ENCODE results near the gene NDUFA3. TPM values are rescaled to one million over a fixed set of nuclear protein-coding genes. Genes with fewer than 3 reads are reported as not detected.

The NDUFA3 gene
- total RNA-seq (2013; cell fraction: nucleolus; rRNA removed): 9.2 and 15.3 TPM in 2 replicates
- total RNA-seq (2014; rRNA removed) (73.0 and 73.8 TPM in 2 replicates), total RNA-seq (2014; rRNA removed; fragmentation: Illumina TruSeq; extraction: Trizol) (147 and 162 TPM in 2 replicates), total RNA-seq (2021) (131 and 143 TPM in 2 replicates), polyA plus RNA-seq (2011; rRNA removed) (27.1 and 40.0 TPM in 2 replicates), polyA plus RNA-seq (2014; fragmentation: Illumina TruSeq; extraction: Trizol) (33.9 and 102 TPM in 2 replicates), polyA plus RNA-seq (2014; fragmentation: Nextera tagmentation; extraction: Ambion mirVana) (100 to 1,000 TPM; 295 to 302 TPM), polyA plus RNA-seq (2014; rRNA removed) (110 and 152 TPM in 2 replicates), polyA plus RNA-seq (2016; fragmentation: Nextera tagmentation; extraction: Ambion mirVana) (100 to 1,000 TPM; 312 to 335 TPM), polyA minus RNA-seq (2011; rRNA and poly(A)+ RNA removed) (31.8 and 40.1 TPM in 2 replicates), Bru-seq, nascent RNA (percentile 68 among the genes with signal in this experiment), BruChase-seq, experiment 1, labeled RNA remaining after a 6-hour chase (percentile 76 among the genes with signal in this experiment), BruChase-seq, experiment 2, labeled RNA remaining after a 2-hour chase (percentile 70 among the genes with signal in this experiment)
- polyA plus RNA-seq (2011; ENCODE audit: low read depth): 42.4 TPM
- 36.1 and 50.4 TPM in 2 replicates for polyA plus RNA-seq (2011; cell fraction: cytosol; rRNA removed)
- 36.6 and 37.7 TPM in 2 replicates for polyA plus RNA-seq (2011; cell fraction: nucleus; rRNA removed)
- 200 and 268 TPM in 2 replicates for polyA plus RNA-seq (2012)
- polyA minus RNA-seq (2011; cell fraction: cytosol; rRNA and poly(A)+ RNA removed): 89.7 and 93.7 TPM in 2 replicates
- 13.8 and 20.1 TPM in 2 replicates for polyA minus RNA-seq (2011; cell fraction: nucleus; rRNA and poly(A)+ RNA removed)
- long read RNA-seq, experiment 1, transcript NDUFA3-213 (3 exons, 541 nt): minor isoform, 13 of 64 reads
- long read RNA-seq, experiment 1, transcript NDUFA3-214 (4 exons, 963 nt): major isoform, 47 of 64 reads
- long read RNA-seq, experiment 1, partial matches to known transcripts: 0 of 64 reads
- long read RNA-seq, experiment 1, other reads (novel, unspliced or antisense): 2 of 64 reads
- long read RNA-seq, experiment 2, transcript NDUFA3-214 (4 exons, 963 nt): major isoform, 34 of 36 reads
- long read RNA-seq, experiment 2, partial matches to known transcripts: 0 of 36 reads
- long read RNA-seq, experiment 2, other reads (novel, unspliced or antisense): 1 of 36 reads

DNA sequence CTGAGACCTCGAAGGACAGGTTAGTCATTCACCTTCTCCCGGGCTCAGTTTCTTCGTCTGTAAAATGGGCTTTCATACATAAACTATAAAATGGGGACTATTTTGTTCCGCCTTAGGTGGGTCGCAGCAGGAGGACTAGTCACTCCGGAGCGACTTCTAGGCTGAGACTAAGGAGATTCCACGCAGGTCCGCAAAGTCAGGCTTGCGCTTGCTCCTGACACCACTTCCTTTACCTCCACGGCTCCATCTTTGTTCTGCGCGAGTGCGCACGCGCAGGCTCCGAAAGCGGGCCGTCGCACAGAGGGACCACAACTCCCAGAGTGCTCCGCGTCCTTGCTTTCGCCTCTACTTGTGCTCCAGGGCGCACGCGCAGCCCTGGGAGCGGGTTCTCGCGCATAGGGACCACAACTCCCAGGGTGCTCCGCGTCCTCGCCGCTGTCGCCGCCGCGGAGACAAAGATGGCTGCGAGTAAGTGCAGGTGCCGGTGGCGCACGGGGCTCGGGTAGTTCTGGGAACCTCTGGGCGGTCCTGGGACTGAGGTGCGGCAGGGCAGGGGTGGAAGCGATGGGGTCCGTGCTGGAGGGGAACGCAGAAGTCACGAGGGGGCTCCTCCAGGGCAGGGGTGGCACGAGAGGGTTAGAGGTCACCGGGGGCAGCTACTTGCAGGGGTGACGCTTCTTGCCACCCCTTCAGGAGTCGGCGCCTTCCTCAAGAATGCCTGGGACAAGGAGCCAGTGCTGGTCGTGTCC, at the start of gene NDUFA3:
Gene NDUFA3, plus strand, starts transcription at position 435 of the 749 bp plus-strand sequence. Its CDS starts 24 bp downstream, at position 459.
- ChIA-PET POLR2A (interaction anchor here (0.5 to 2.1 kb wide), 3 partner anchors 10 to 1663 kb away, joined by 3 to 8 read pairs (median 6); no protein-coding TSS in a partner anchor), RAD21 (ENCODE audit: unreplicated experiment) (no interaction called here), SMC1A (ENCODE audit: uncharacterized antibody, unreplicated experiment) (interaction anchor here (1.0 kb wide), 2 partner anchors 12 to 16 kb away, joined by 3 read pairs; partner anchors contain the start of gene TFPT), CTCF (no interaction called here)
- intact Hi-C loops (cut with micrococcal nuclease; ENCODE audit: unreplicated experiment): loop anchor here (1.0 to 10.0 kb wide), 3 partner anchors 35 to 998 kb away; partner anchors contain the start of genes CNOT3 and ZNF160
- peak; percentile 99 for ATAC-seq
- H3K9ac ChIP-seq (ENCODE audit: control insufficient read depth, insufficient read depth, low read length): peak within 1 kb of the TSS; percentile 84
- peaks cover 0 to 5% of the 10 kb centered on the region in 2 experiments; a peak in 2 of 4 replicates for H3K36me3 ChIP-seq (ENCODE audit: control insufficient read depth in 2 of 2, insufficient read depth in 2 of 2, low read length in 1 of 2)
- whole genome bisulfite sequencing (ENCODE audit: insufficient coverage, insufficient replicate concordance, low lambda C conversion rate, missing lambda C conversion rate): 5% methylated on average over 51 of the region's 54 CpGs
- H4K20me1 ChIP-seq (ENCODE audit: control insufficient read depth, insufficient read depth): no peaks in the 10 kb centered on the region
- peaks cover 9% of the 10 kb centered on the region for H3K79me2 ChIP-seq (ENCODE audit: control insufficient read depth, insufficient read depth, low read length)
- H3K27me3 ChIP-seq (replicated peaks in 1 of 2; ENCODE audit: control insufficient read depth in 2 of 2, insufficient read depth in 2 of 2, low read length in 1 of 2): no peaks in the 10 kb centered on the region
- peak within 1 kb of the TSS; percentile 85 for H2AFZ ChIP-seq (ENCODE audit: control insufficient read depth, low read depth, low read length)
- H3K9me3 ChIP-seq (replicated peaks; ENCODE audit: control insufficient read depth, insufficient read depth, low read length): no peaks in the 10 kb centered on the region
- H3K27ac ChIP-seq (ENCODE audit: control insufficient read depth, insufficient read depth): peak within 1 kb of the TSS; percentile 75
- TSS peak; percentile 97 for BruUV-seq (replicated peaks)
- peak within 1 kb of the TSS; percentile 89 for H3K4me2 ChIP-seq (ENCODE audit: control insufficient read depth, insufficient read depth)
- DNase-seq (ENCODE audit: low read depth, low spot score): peak; percentile 95
- H3K4me3 ChIP-seq: peak within 1 kb of the TSS; percentile 85
- in situ Hi-C loops (cut with MboI): no loop called here
- peak; percentile 99 for FAIRE-seq
- no peaks in the 10 kb centered on the region for H3K4me1 ChIP-seq (ENCODE audit: control insufficient read depth, insufficient read depth, low read length)
- peak; percentile 65; the same call in 1 of the 2 replicates for TF ChIP-seq NBN (IDR thresholded peaks at IDR 0.05)
- peak; percentile 48; the same call in 1 of the 2 replicates for TF ChIP-seq ELK1 (IDR thresholded peaks at IDR 0.05; ENCODE audit: low read depth, low read length)
- TF ChIP-seq FOXK2 (IDR thresholded peaks at IDR 0.05): peak; percentile 31; the same call in 1 of the 2 replicates
- TF ChIP-seq NFXL1 (IDR thresholded peaks at IDR 0.05; ENCODE audit: borderline replicate concordance): no peak
- no peak for TF ChIP-seq TCF3 (IDR thresholded peaks at IDR 0.05; ENCODE audit: borderline replicate concordance, insufficient read depth, low read depth, low read length)
- TF ChIP-seq SMAD1 (IDR thresholded peaks at IDR 0.05; ENCODE audit: low read depth, partially characterized antibody): peak; percentile 17
- peak; percentile 92; the same call in 1 of the 2 replicates for TF ChIP-seq SMARCA5 (IDR thresholded peaks at IDR 0.05)
- TF ChIP-seq MAX (IDR thresholded peaks at IDR 0.05; ENCODE audit: low read depth, low read length): 0 out of 2 replicates have a peak, but pooled peaks have one; percentile 50
- TF ChIP-seq MXI1 (IDR thresholded peaks at IDR 0.05; ENCODE audit: low read depth, low read length): peak; percentile 76
- peak; percentile 94 for TF ChIP-seq POLR2A (IDR thresholded peaks at IDR 0.05; ENCODE audit: low read depth, low read length)
- peak; percentile 37 for TF ChIP-seq RELA (IDR thresholded peaks at IDR 0.05; ENCODE audit: borderline replicate concordance, partially characterized antibody)
- TF ChIP-seq HCFC1 (IDR thresholded peaks at IDR 0.05; ENCODE audit: low read length): peak; percentile 98
- peak; percentile 79 for TF ChIP-seq ZBTB40 (IDR thresholded peaks at IDR 0.05; ENCODE audit: borderline replicate concordance)
- TF ChIP-seq KLF5 (IDR thresholded peaks at IDR 0.05; ENCODE audit: partially characterized antibody): peak; percentile 71
